ENCODE measurements around the gene SGSM1.

SGSM1 gene

GRCh38 chr22:24975125-24975640 lies 169.2 kb downstream of the SGSM1 start:
- no peak for TF ChIP-seq JUND (IDR thresholded peaks at IDR 0.05; ENCODE audit: low read depth)
- no peak for DNase-seq (ENCODE audit: low read depth in 1 of 2, low spot score in 1 of 2)
- in situ Hi-C loops (cut with HindIII; ENCODE audit: low pct_unique_long_range_greater_than_20kb, low sequenced_read_pairs), result no loop called here

GRCh38 chr22:24975813-24976341 lies 169.9 kb downstream of the SGSM1 start:
- in situ Hi-C loops (cut with HindIII; ENCODE audit: low pct_unique_long_range_greater_than_20kb, low sequenced_read_pairs), result no loop called here
- no peak for TF ChIP-seq JUND (IDR thresholded peaks at IDR 0.05; ENCODE audit: low read depth)
- no peak for DNase-seq (ENCODE audit: low read depth in 1 of 2, low spot score in 1 of 2)

GRCh38 chr22:24976442-24977218 lies 170.6 kb downstream of the SGSM1 start:
- in situ Hi-C loops (cut with HindIII; ENCODE audit: low pct_unique_long_range_greater_than_20kb, low sequenced_read_pairs), result no loop called here
- TF ChIP-seq JUND (IDR thresholded peaks at IDR 0.05; ENCODE audit: low read depth), result no peak
- no peak for DNase-seq (ENCODE audit: low read depth in 1 of 2, low spot score in 1 of 2)
